Left colon (tissue), 2 donors: ENCODE data around the gene CCDC137. TPM values are rescaled to one million over a fixed set of nuclear protein-coding genes. Genes with fewer than 3 reads are reported as not detected.
A peak's percentile ranks its signal among the peaks of the same experiment; 100 is the strongest.

Experiments used
- ATAC-seq: fragments of 200-7000 bp; cut with Tn5 transposase; one replicate; pipeline ENCODE4 v1.9.1; 2020; ENCODE audit warnings: mild to moderate bottlenecking, moderate library complexity
- DNase-seq, 2 donors: peaks; one replicate each; pipeline ENCODE4 v3.0.0-alpha.2; 2020
- intact Hi-C, 2 donors: fragments of 100-400 bp; cut with DNase I in 1 of 2; cut with micrococcal nuclease in 1 of 2; formaldehyde crosslinking; loops; one replicate each; pipeline versions ENCODE4 v1.11.2 to v1.14.0; 2022; cut with DNase I, micrococcal nuclease
- total RNA-seq, 2 donors: library from RNA; stranded (reverse); fragmentation: NEBNext Ultra II Directional; extraction: Animal tissue kit (Norgen Biotek cat#: 25700); gene quantifications; one replicate each; pipeline ENCODE4 v1.2.1, GENCODE V29; 2021
- donor health status: DM: no; HTN: no; CAD: no.
- donor health status: DM: yes; HTN: yes; CAD: no.

Gene CCDC137
- total RNA-seq, 2 donors from 2014 or later, result 14.0 to 19.4 TPM

DNA sequence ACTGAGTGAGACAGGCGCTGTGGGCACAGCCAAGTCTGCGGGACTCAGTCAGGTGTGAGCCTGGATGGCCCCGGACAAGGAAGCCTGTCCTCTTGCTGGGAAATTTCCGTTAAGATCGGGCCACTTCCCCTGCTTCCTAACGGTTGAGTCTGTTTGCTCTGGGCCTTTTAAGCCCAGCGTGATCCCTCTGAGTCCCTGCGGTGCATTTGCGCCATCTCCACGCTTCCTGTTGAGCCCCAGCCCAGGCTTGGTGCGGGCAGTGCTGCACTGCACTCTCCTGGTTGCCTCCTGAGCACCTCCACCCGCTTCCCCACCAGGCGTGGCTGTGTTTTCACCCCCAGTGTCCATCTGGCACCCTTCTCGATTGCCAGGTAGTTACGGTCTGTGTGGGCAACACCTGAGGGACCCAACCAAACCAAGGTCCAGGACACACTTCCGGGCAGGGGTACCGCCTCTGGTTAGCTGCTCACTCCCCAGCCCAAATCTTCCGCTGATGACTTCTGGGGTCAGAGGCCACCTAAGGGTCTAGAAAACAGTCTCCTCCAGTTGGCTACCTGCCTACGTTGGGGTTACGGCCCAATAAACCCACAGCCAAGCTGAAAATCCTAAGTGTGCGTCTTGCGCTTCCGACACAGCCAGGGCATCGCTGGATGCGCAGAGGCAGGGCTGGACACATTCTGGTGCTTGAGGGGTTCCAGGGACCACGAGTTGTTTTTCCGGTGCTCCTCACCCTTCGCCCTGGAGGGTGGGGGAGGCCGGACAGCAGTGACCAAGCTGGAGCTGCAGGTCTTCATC lies 44.2 kb downstream of the CCDC137 start:
- peak; percentile 26 for ATAC-seq
- intact Hi-C loops, result no loop called here
- DNase-seq, result peak in 1 of 2 donors; percentile 59

- DNase-seq, result peak; percentile 89 to 90
- ATAC-seq, result peak; percentile 70
- intact Hi-C loops, result no loop called here
Measured at GRCh38 chr17:81711814-81712467, 45.4 kb downstream of the CCDC137 start, which contains the start of gene SLC25A10. Gene SLC25A10, plus strand, starts transcription at chr17:81712284. Its CDS starts 143 bp downstream, at chr17:81712427.

- peak in 1 of 2 donors; percentile 69 for DNase-seq
- ATAC-seq, result peak; percentile 36
- intact Hi-C loops, result no loop called here
Measured at GRCh38 chr17:81712468-81713003, 46.0 kb downstream of the CCDC137 start.

GRCh38 chr17:81713004-81713555 lies 46.5 kb downstream of the CCDC137 start:
- intact Hi-C loops, result no loop called here
- DNase-seq (no peak), ATAC-seq (peak; percentile 3)

DNA sequence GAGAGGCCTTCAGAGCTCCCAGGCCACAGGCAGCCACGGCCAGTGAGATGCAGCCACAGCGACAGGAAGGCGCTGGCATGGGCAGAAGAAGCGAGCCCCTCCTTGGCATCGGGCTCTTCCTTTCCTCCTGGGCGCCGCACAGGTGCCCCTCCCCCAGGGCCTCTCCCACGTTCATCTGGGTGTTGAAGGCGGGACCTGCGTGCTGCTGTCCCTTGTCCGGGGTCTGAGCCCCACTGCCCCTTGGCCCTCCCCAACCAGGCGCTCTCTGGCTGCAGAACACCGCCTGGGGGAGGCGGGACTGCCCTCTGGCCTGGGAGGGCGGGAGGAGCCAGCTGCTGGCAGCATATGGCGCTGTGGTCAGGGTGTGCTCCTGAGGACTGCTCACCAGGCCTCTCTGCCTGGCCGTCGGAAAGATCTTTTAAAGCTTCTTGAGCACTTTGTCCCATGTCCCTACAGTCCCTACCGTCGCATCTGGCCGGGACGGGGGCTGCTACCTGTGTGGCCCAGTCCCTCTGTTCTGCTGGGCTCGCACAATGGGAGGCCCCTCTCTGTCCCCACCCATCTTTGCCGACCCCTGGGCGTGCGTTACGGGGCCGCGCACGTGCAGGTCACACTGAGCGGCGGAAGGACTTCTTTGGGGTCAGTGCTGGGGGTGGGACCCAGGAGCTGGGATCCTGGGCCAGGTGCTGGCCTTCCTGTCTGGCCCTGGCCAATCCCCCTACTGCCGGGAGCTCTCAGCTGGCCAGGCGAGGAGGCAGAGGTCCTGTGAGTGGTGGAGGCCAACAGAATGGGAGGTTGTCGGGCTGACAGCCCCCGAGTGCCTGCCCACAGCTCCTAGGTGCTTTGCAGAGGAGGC lies 47.2 kb downstream of the CCDC137 start:
- DNase-seq, result peak; percentile 74 to 78
- intact Hi-C loops, result no loop called here
- ATAC-seq, result peak; percentile 59

GRCh38 chr17:81714412-81715106 lies 48.0 kb downstream of the CCDC137 start:
- ATAC-seq (no peak), DNase-seq (peak in 1 of 2 donors; percentile 6)
- intact Hi-C loops, result no loop called here

GRCh38 chr17:81715107-81715871 lies 48.8 kb downstream of the CCDC137 start:
- DNase-seq (peak in 1 of 2 donors; percentile 8), ATAC-seq (no peak)
- intact Hi-C loops, result no loop called here

- ATAC-seq (no peak), DNase-seq (no peak)
- intact Hi-C loops, result no loop called here
Measured at GRCh38 chr17:81715872-81716673, 49.5 kb downstream of the CCDC137 start.

- no peak for ATAC-seq
- no peak for DNase-seq
- intact Hi-C loops, result no loop called here
Measured at GRCh38 chr17:81716674-81716996, 50.1 kb downstream of the CCDC137 start.

GRCh38 chr17:81717049-81717765 lies 50.7 kb downstream of the CCDC137 start:
- ATAC-seq (no peak), DNase-seq (no peak)
- intact Hi-C loops, result no loop called here

DNA sequence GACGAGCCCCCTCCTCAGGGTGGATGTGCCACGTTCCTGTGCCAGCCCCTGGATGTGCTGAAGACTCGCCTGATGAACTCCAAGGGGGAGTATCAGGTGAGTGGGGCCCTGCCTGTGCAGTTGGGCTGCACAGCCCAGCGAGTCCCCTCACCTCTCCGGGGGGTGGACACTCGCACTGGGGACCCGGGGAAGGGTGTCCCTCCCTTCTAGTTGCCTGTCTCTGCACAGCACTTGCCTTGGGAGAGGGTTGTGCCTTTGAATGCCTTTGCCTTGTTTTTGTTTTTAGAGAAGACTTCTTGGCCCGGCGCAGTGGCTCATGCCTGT lies 51.2 kb downstream of the CCDC137 start:
- ATAC-seq (no peak), DNase-seq (no peak)
- intact Hi-C loops, result no loop called here

- DNase-seq (no peak), ATAC-seq (no peak)
- intact Hi-C loops, result no loop called here
Measured at GRCh38 chr17:81719410-81720266, 53.1 kb downstream of the CCDC137 start.

DNA sequence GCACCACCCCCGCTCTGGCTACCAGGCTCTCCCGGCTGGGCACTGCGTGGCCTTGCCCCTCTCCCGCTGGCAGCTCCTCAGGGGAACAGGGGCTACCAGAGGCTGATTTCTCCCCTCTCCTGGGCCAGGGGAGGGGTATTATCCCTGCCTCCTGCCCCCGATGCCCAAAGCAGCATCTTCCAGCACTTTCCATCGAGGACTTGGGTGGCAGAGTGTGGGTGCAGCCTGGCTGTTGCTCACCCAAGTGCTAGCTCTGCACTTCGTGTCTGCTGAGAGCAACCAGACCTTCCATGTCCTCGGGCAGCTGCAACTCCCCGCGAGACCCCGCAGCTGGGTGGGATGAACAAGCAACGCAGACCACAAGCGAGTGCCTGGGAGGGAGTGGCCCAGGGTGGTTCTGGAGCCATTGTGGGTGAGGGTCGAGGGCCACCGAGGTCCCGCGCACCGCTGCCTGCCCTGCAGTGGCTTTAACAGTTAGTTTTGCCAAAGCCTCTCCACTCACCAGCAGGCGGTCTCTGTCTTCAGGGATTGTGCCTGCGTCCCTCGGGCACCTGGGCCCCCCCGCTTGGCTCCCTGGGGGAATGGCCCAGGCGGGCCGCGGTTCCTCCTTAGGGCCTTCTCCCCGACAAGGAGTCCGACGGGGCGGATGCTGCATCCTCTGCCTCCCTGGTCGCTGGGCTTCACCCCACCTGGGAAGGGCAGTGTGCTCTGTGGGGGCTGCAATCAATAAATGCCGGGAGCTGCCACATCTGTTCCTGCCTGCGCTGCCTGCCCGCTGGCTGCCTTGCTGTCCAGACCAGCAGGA lies 53.9 kb downstream of the CCDC137 start:
- ATAC-seq, result no peak
- DNase-seq, result no peak
- intact Hi-C loops, result no loop called here

DNA sequence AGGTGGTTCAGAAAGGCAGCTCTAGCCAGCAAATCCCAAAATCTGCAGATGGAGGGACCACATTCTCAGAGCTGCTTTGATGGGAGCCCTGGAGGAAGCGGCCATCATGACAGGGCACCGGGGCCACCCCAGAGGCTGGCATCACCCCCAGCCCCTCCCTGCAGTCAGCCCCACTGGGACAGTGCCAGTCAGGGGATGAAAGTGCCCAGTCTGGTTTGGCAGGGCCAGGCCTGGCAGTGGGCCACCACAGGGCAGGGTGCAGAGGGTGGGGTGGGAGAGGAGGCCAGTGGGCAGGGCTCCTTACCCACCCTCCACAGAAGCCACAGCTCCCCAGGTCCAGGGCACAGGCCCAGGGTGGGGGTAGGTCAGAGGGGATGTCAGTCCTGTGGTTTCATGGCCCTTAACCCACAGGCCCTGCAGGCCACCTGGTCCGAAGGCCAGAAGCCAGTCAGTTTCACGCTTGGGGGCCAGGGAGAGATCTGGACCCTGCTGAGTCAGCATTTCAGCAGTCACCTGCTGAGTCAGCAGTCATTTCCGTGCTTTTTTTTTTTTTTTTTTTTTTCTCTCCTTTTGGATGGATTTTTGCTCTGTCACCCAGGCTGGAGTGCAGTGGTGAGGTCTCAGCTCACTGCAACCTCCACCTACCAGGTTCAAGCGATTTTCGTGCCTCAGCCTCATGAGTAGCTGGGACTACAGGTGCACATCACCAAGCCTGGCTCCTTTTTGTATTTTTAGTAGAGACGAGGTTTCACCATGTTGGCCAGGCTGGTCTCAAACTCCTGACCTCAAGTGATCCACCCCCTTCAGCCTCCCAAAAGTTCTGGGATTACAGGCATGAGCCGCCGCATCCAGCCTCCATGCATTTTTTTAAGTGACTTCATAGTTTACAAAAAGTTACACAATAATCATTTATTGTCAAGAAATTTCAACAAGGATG lies 55.9 kb downstream of the CCDC137 start:
- ATAC-seq (peak; percentile 85), DNase-seq (peak; percentile 88 to 89)
- intact Hi-C loops, result no loop called here
